Breast epithelium (tissue), 4 donors: Measurements from ENCODE around the gene ATP9B. TPM values are rescaled to one million over a fixed set of nuclear protein-coding genes. Genes with fewer than 3 reads are reported as not detected.

Experiments used
- DNase-seq, 2 donors: peaks; one replicate each; pipeline ENCODE4 v3.0.0-alpha.2; 2019; ENCODE audit warnings: low spot score in 2 of 2
- H3K27ac ChIP-seq, 2 donors: fragments of 200-600 bp; sonication (generic) in 1 of 2; one replicate each; pipeline ENCODE4 v1.5.1; 2016 to 2019; ENCODE audit warnings: mild to moderate bottlenecking in 1 of 2
- H3K27me3 ChIP-seq, 2 donors: fragments of 200-600 bp; sonication (generic) in 1 of 2; one replicate each; pipeline versions ENCODE4 v1.5.1 to v1.6.0; 2017 to 2019; ENCODE audit warnings: control low read depth in 1 of 2, mild to moderate bottlenecking in 1 of 2
- H3K36me3 ChIP-seq: fragments of 200-600 bp; one replicate; pipeline ENCODE4 v1.5.1; 2019
- H3K4me1 ChIP-seq, 2 donors: fragments of 200-600 bp; sonication (generic); one replicate each; pipeline ENCODE4 v1.5.1; 2016 to 2019; ENCODE audit warnings: control low read depth in 1 of 2
- H3K4me3 ChIP-seq, 3 donors: fragments of 200-600 bp; sonication (generic); 1 replicate in 2 of 3; 2 replicates in 1 of 3; pipeline ENCODE4 v1.5.1; 2016 to 2019; ENCODE audit warnings: mild to moderate bottlenecking in 3 of 3, moderate library complexity in 2 of 3
- H3K9me3 ChIP-seq, 2 donors: fragments of 200-600 bp; sonication (generic) in 1 of 2; one replicate each; pipeline ENCODE4 v1.5.1; 2016 to 2019; ENCODE audit warnings: control low read depth in 1 of 2
- CTCF ChIP-seq, 3 donors: fragments of 450-650 bp; IDR thresholded peaks; one replicate each; pipeline ENCODE4 v1.5.1; 2016 to 2017; ENCODE audit warnings: antibody characterized with exemption in 3 of 3, mild to moderate bottlenecking in 3 of 3, moderate library complexity in 3 of 3
- POLR2A ChIP-seq: fragments of 450-650 bp; IDR thresholded peaks from one replicate; pipeline ENCODE4 v1.6.1; 2016; ENCODE audit warnings: antibody characterized with exemption, mild to moderate bottlenecking, moderate library complexity
- POLR2AphosphoS5 ChIP-seq, 3 donors: sonication (generic); formaldehyde crosslinking; IDR thresholded peaks; one replicate each; pipeline ENCODE4 v1.6.1; 2017; ENCODE audit warnings: antibody characterized with exemption in 3 of 3
- intact Hi-C: fragments of 100-400 bp; cut with DNase I; formaldehyde crosslinking; loops from one replicate; pipeline ENCODE4 v1.15.1; 2023; ENCODE audit warnings: low total_unique reads
- total RNA-seq, 3 donors: library from RNA; depleted of rRNA; stranded (reverse); fragments of >200 nt; gene quantifications; one replicate each; pipeline ENCODE4 v1.1.0, GENCODE V29; 2016

ATP9B gene
- total RNA-seq, 3 donors from 2014 or later = 42.1 to 55.9 (median 54.4) TPM

- no peak for DNase-seq
- H3K27me3 ChIP-seq = peaks cover 0 to 37% of the 10 kb centered on the region in 2 donors
- H3K4me3 ChIP-seq = no peak overlapping the region
- no peak for TF ChIP-seq POLR2AphosphoS5 (IDR thresholded peaks at IDR 0.05)
- TF ChIP-seq CTCF (IDR thresholded peaks at IDR 0.05) = no peak
- TF ChIP-seq POLR2A = no peak
- no peak overlapping the region for H3K27ac ChIP-seq
- no peaks in the 10 kb centered on the region for H3K9me3 ChIP-seq
- intact Hi-C loops = loop anchor here (10.0 kb wide), 1 partner anchor 261 kb away; no protein-coding TSS in a partner anchor
- H3K36me3 ChIP-seq = no peaks in the 10 kb centered on the region
- peaks cover 0 to 4% of the 10 kb centered on the region in 2 donors for H3K4me1 ChIP-seq
Observed at GRCh38 chr18:79383388-79384056, 314.3 kb downstream of the ATP9B start.

GRCh38 chr18:79384151-79384807, 315.1 kb downstream of the ATP9B start:
- DNase-seq = no peak
- Histone ChIP-seq H3K36me3 (no peaks in the 10 kb centered on the region), H3K9me3 (no peaks in the 10 kb centered on the region), H3K27ac (no peak overlapping the region), H3K27me3 (peaks cover 0 to 44% of the 10 kb centered on the region in 2 donors), H3K4me3 (no peak overlapping the region), H3K4me1 (no peaks in the 10 kb centered on the region)
- intact Hi-C loops = loop anchor here (10.0 kb wide), 1 partner anchor 261 kb away; no protein-coding TSS in a partner anchor
- TF ChIP-seq POLR2AphosphoS5 (IDR thresholded peaks at IDR 0.05) (no peak), POLR2A (no peak), CTCF (IDR thresholded peaks at IDR 0.05) (no peak)

- Histone ChIP-seq H3K27me3 (peaks cover 0 to 46% of the 10 kb centered on the region in 2 donors), H3K4me1 (no peaks in the 10 kb centered on the region), H3K9me3 (no peaks in the 10 kb centered on the region), H3K4me3 (no peak overlapping the region), H3K27ac (no peak overlapping the region), H3K36me3 (no peaks in the 10 kb centered on the region)
- intact Hi-C loops = loop anchor here (10.0 kb wide), 1 partner anchor 260 kb away; no protein-coding TSS in a partner anchor
- no peak for DNase-seq
- no peak for TF ChIP-seq CTCF (IDR thresholded peaks at IDR 0.05)
- TF ChIP-seq POLR2AphosphoS5 (IDR thresholded peaks at IDR 0.05) = no peak
- TF ChIP-seq POLR2A = no peak
Observed at GRCh38 chr18:79384834-79385233, 315.6 kb downstream of the ATP9B start.

- no peak for DNase-seq
- Histone ChIP-seq H3K27ac (no peak overlapping the region), H3K36me3 (no peaks in the 10 kb centered on the region), H3K27me3 (peaks cover 0 to 46% of the 10 kb centered on the region in 2 donors), H3K9me3 (no peaks in the 10 kb centered on the region), H3K4me1 (no peaks in the 10 kb centered on the region), H3K4me3 (no peak overlapping the region)
- TF ChIP-seq CTCF (IDR thresholded peaks at IDR 0.05) = no peak
- no peak for TF ChIP-seq POLR2A
- TF ChIP-seq POLR2AphosphoS5 (IDR thresholded peaks at IDR 0.05) = no peak
- intact Hi-C loops = loop anchor here (10.0 kb wide), 1 partner anchor 259 kb away; no protein-coding TSS in a partner anchor
Observed at GRCh38 chr18:79385326-79385707, 316.1 kb downstream of the ATP9B start.
